ENCODE results near the gene TBC1D9B. TPM values are rescaled to one million over a fixed set of nuclear protein-coding genes. Genes with fewer than 3 reads are reported as not detected.

TBC1D9B gene
- 10 to 100 TPM; 44.8 to 69.5 TPM for polyA plus RNA-seq

DNA sequence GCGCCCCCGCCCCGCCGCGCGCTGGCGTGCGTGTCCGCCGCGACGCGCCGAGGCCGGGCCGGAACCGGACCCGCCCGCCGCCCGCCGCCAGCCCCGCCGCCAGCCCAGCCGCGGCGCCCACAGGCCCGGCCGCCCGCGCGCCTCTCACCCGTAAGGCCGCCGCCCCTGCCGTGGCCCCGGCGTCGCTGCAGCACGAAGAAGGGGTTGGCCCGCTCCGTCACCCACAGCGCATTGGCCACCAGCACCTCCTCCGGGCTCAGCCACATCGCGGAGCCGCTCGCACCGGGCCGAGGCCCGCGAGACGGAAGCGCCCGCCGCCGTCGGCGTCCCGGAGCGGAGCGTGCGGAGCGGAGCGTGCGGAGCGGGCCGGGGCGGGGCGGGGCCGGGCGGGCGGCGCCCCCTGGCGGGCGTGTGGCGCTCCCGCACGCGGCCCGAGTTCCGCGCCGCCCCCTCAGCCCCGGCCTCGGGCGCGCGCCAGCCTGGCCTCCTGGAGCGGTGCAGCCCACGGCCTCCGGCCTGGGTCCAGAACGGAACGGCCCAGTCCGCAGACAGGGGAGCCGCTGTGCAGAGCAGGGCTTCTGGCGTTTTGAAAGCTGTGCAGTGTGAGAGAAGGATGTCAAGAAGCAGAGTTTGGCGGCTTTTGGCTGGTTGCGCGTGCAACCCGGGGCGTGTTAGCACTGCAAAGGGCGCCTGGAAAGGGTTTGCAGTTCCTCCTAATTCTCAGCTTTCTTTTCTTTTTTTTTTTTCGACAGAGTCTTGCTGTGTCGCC is at the start of gene TBC1D9B:
Gene TBC1D9B, minus strand, starts transcription at position 342 of the 769 bp plus-strand sequence. Its CDS starts 76 bp downstream, at position 266.
- H3K36me3 ChIP-seq (ENCODE audit: control insufficient read depth in 2 of 2, insufficient read depth in 2 of 2, low read length in 1 of 2), result peaks cover 0 to 16% of the 10 kb centered on the region in 2 donors
- peak within 1 kb of the TSS; percentile 74 to 85 for H3K4me3 ChIP-seq (ENCODE audit: low read depth in 1 of 2, low read length in 2 of 2)
- H3K27ac ChIP-seq (ENCODE audit: low read depth in 2 of 2, low read length in 1 of 2), result peak within 1 kb of the TSS; percentile 93 to 95
- no peaks in the 10 kb centered on the region for H3K27me3 ChIP-seq (ENCODE audit: control insufficient read depth in 1 of 2, insufficient read depth in 2 of 2, low read length in 2 of 2)
- H3K4me1 ChIP-seq (ENCODE audit: control insufficient read depth in 2 of 2, insufficient read depth in 2 of 2, low read length in 1 of 2), result peaks cover 8 to 12% of the 10 kb centered on the region in 2 donors
- WGBS, 2 donors, result 1% methylated on average over 79 to 105 of the region's 105 CpGs
- no peaks in the 10 kb centered on the region for H3K9me3 ChIP-seq (ENCODE audit: control insufficient read depth in 2 of 2, insufficient read depth in 1 of 2, low read depth in 1 of 2, low read length in 1 of 2)

DNA sequence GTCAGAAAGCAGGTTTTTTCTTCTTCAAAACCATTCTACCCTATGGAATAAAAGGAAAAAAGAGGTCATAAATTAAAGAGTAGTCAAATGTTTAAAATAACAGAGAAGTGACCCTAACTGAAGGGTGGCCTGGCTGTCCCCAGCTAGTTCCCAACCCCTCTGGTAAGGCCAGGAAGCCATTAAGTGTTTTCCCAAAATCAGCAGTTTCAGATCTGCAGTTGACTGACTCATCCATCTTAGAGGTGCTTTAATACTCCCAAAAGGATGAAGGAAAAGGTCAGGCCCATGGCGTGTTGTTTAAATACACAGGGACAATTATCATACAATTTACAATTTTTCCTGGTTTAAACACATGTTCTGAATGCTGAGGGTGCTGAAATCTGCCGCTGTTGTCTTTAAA is 47.9 kb upstream of the TBC1D9B start:
- no peak overlapping the region for H3K27ac ChIP-seq (ENCODE audit: low read depth in 2 of 2, low read length in 1 of 2)
- 67 to 79% methylated on average over 2 of the region's 2 CpGs for WGBS, 2 donors
- H3K36me3 ChIP-seq (ENCODE audit: control insufficient read depth in 2 of 2, insufficient read depth in 2 of 2, low read length in 1 of 2), result peaks cover 0 to 2% of the 10 kb centered on the region in 2 donors
- no peaks in the 10 kb centered on the region for H3K9me3 ChIP-seq (ENCODE audit: control insufficient read depth in 2 of 2, insufficient read depth in 1 of 2, low read depth in 1 of 2, low read length in 1 of 2)
- H3K4me1 ChIP-seq (ENCODE audit: control insufficient read depth in 2 of 2, insufficient read depth in 2 of 2, low read length in 1 of 2), result no peaks in the 10 kb centered on the region
- no peak overlapping the region for H3K4me3 ChIP-seq (ENCODE audit: low read depth in 1 of 2, low read length in 2 of 2)
- H3K27me3 ChIP-seq (ENCODE audit: control insufficient read depth in 1 of 2, insufficient read depth in 2 of 2, low read length in 2 of 2), result no peaks in the 10 kb centered on the region

DNA sequence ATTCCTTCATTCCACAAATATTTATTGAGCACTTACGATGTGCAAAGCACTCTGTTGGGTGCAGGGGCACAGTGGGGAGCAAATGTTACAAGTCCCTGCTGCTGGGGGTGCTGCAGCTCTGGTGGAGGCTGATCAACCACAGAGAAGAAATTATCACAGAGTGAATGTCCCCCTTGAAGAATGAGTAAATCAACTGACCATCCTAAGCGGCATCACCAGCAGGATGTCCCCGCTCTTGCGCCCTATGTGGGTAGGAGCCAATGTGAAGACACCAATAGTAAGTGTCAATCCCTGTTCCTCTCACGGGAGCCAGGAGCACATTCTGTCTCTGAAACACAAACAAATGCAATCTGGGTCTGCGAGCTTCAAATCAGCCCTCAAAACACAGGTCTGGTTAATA is 47.4 kb upstream of the TBC1D9B start:
- Histone ChIP-seq H3K27ac (ENCODE audit: low read depth in 2 of 2, low read length in 1 of 2) (no peak overlapping the region), H3K9me3 (ENCODE audit: control insufficient read depth in 2 of 2, insufficient read depth in 1 of 2, low read depth in 1 of 2, low read length in 1 of 2) (no peaks in the 10 kb centered on the region), H3K4me3 (ENCODE audit: low read depth in 1 of 2, low read length in 2 of 2) (no peak overlapping the region), H3K27me3 (ENCODE audit: control insufficient read depth in 1 of 2, insufficient read depth in 2 of 2, low read length in 2 of 2) (no peaks in the 10 kb centered on the region), H3K36me3 (ENCODE audit: control insufficient read depth in 2 of 2, insufficient read depth in 2 of 2, low read length in 1 of 2) (peaks cover 0 to 2% of the 10 kb centered on the region in 2 donors), H3K4me1 (ENCODE audit: control insufficient read depth in 2 of 2, insufficient read depth in 2 of 2, low read length in 1 of 2) (no peaks in the 10 kb centered on the region)
- WGBS, 2 donors, result 91 to 92% methylated on average over 6 of the region's 6 CpGs

DNA sequence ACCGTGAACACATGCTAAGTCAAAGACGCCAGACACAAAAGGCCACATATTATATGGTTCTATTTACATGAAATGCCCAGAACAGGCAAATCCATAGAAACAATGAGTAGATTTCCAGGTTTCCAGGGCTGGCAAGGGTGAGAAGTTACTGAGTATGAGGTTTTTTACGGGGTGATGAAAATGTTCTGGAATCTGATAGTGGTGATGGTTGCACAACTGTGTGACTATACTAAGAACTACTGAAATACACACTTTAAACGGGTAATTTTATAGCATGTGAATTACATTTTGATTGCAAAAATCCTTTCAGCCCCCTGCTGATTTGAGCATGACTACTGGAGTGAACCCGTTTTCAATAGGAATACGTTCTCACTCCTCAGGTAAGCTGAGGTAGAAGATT is 46.7 kb upstream of the TBC1D9B start:
- WGBS, 2 donors, result 93% methylated on average over 6 of the region's 6 CpGs
- Histone ChIP-seq H3K27me3 (ENCODE audit: control insufficient read depth in 1 of 2, insufficient read depth in 2 of 2, low read length in 2 of 2) (no peaks in the 10 kb centered on the region), H3K4me3 (ENCODE audit: low read depth in 1 of 2, low read length in 2 of 2) (no peak overlapping the region), H3K9me3 (ENCODE audit: control insufficient read depth in 2 of 2, insufficient read depth in 1 of 2, low read depth in 1 of 2, low read length in 1 of 2) (no peaks in the 10 kb centered on the region), H3K36me3 (ENCODE audit: control insufficient read depth in 2 of 2, insufficient read depth in 2 of 2, low read length in 1 of 2) (peaks cover 0 to 2% of the 10 kb centered on the region in 2 donors), H3K4me1 (ENCODE audit: control insufficient read depth in 2 of 2, insufficient read depth in 2 of 2, low read length in 1 of 2) (no peaks in the 10 kb centered on the region), H3K27ac (ENCODE audit: low read depth in 2 of 2, low read length in 1 of 2) (no peak overlapping the region)

DNA sequence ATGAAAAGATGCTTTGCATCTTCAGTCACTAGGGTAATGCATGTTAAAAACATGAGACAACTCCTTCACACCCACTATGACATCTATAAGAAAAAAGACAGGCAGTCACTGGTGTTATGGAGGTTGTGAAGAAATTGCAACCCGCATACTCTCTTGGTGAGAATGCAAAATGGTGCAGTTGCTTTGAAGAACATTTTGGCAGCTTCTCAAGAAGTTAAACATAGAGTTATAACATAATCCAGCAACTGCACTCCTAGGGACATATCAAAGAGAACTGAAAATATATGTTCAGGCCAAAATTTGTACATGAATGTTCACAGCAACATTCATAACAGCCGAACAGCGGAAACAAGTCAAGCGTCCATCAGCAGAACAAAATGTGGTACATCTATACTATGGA is 46.3 kb upstream of the TBC1D9B start:
- Histone ChIP-seq H3K4me1 (ENCODE audit: control insufficient read depth in 2 of 2, insufficient read depth in 2 of 2, low read length in 1 of 2) (no peaks in the 10 kb centered on the region), H3K4me3 (ENCODE audit: low read depth in 1 of 2, low read length in 2 of 2) (no peak overlapping the region), H3K36me3 (ENCODE audit: control insufficient read depth in 2 of 2, insufficient read depth in 2 of 2, low read length in 1 of 2) (peaks cover 0 to 2% of the 10 kb centered on the region in 2 donors), H3K27ac (ENCODE audit: low read depth in 2 of 2, low read length in 1 of 2) (no peak overlapping the region), H3K27me3 (ENCODE audit: control insufficient read depth in 1 of 2, insufficient read depth in 2 of 2, low read length in 2 of 2) (no peaks in the 10 kb centered on the region), H3K9me3 (ENCODE audit: control insufficient read depth in 2 of 2, insufficient read depth in 1 of 2, low read depth in 1 of 2, low read length in 1 of 2) (no peaks in the 10 kb centered on the region)
- 93% methylated on average over 4 of the region's 4 CpGs for WGBS, 2 donors

DNA sequence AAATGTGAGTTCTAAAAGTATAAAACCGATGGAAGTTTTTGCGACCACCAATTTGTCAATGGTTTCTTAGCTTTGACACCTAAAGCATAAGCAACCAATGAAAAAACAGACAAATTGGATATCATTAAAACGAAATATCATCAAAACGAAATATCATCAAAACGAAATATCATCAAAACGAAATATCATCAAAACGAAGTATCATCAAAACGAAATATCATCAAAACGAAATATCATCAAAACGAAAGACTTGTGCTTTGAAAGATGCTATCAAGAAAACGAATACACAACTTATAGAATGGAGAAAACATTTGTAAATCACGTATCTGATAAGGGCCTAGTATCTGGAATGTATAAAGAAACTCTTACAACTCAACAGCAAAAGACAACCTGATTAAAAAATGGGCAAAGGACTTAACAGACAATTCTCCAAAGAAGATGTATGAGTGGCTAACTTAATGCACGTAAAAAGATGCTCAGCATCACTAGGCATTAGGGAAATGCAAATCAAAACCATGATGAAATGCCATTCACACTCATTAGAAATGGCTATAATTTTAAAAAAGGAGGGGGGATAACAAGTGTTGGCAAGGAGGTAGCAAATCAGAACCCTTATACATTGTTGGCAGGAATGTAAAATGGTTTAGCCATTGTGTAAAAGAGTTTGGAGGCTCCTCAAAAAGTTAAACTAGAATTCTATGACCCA is 29.4 kb upstream of the TBC1D9B start:
- no peaks in the 10 kb centered on the region for H3K36me3 ChIP-seq (ENCODE audit: control insufficient read depth in 2 of 2, insufficient read depth in 2 of 2, low read length in 1 of 2)
- 92 to 95% methylated on average over 13 of the region's 13 CpGs for WGBS, 2 donors
- H3K27ac ChIP-seq (ENCODE audit: low read depth in 2 of 2, low read length in 1 of 2), result no peak overlapping the region
- no peaks in the 10 kb centered on the region for H3K4me1 ChIP-seq (ENCODE audit: control insufficient read depth in 2 of 2, insufficient read depth in 2 of 2, low read length in 1 of 2)
- H3K9me3 ChIP-seq (ENCODE audit: control insufficient read depth in 2 of 2, insufficient read depth in 1 of 2, low read depth in 1 of 2, low read length in 1 of 2), result no peaks in the 10 kb centered on the region
- no peaks in the 10 kb centered on the region for H3K27me3 ChIP-seq (ENCODE audit: control insufficient read depth in 1 of 2, insufficient read depth in 2 of 2, low read length in 2 of 2)
- H3K4me3 ChIP-seq (ENCODE audit: low read depth in 1 of 2, low read length in 2 of 2), result no peak overlapping the region

DNA sequence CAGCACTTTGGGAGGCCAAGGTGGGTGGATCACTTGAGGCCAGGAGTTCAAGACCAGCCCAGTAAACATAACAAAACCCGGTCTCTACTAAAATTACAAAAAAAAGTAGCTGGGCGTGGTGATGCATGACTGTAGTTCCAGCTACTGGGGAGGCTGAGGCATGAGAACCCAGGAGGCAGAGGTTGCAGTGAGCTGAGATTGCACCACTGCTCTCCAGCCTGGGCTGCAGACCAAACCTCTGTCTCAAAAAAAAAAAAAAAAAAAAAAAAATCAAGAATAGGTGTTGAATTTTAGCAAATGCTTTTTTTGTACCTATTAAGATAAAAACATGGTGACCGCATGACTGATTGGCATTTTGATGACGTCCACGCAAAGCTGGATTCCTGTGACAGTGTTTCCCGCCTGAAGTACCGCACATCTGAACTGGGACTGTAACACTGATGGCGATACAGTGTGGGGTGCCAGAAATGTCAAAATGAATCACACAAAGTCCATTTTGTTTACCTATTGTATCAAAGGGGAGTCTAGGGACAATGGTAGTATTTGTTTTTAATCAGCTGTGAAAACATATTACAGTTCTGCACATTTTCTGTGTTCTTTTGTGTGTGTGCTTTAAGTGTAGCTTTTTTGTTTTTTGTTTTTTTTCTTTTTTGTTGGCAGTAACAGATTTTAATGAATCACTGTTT is 23.2 kb upstream of the TBC1D9B start:
- Histone ChIP-seq H3K36me3 (ENCODE audit: control insufficient read depth in 2 of 2, insufficient read depth in 2 of 2, low read length in 1 of 2) (no peaks in the 10 kb centered on the region), H3K9me3 (ENCODE audit: control insufficient read depth in 2 of 2, insufficient read depth in 1 of 2, low read depth in 1 of 2, low read length in 1 of 2) (no peaks in the 10 kb centered on the region), H3K27ac (ENCODE audit: low read depth in 2 of 2, low read length in 1 of 2) (no peak overlapping the region), H3K4me3 (ENCODE audit: low read depth in 1 of 2, low read length in 2 of 2) (no peak overlapping the region), H3K27me3 (ENCODE audit: control insufficient read depth in 1 of 2, insufficient read depth in 2 of 2, low read length in 2 of 2) (no peaks in the 10 kb centered on the region), H3K4me1 (ENCODE audit: control insufficient read depth in 2 of 2, insufficient read depth in 2 of 2, low read length in 1 of 2) (no peaks in the 10 kb centered on the region)
- WGBS, 2 donors, result 83 to 88% methylated on average over 8 of the region's 8 CpGs

DNA sequence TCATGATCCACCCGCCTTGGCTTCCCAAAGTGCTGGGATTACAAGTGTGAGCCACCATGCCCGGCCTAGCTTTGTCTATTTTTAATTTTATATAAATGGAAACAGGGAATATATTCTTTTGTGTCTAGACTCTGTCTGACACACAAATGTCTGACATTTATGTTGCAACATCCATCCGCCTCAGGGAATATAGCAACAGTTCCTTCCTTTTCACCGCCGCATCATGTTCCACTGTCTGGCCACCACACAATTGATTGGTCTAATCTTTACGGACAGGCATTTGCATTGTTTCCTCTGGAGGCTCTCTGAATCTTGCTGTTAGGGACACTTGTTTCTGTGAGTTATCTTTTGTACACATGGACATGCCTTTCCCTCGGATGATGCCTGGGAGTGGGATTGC is 20.1 kb upstream of the TBC1D9B start:
- Histone ChIP-seq H3K4me1 (ENCODE audit: control insufficient read depth in 2 of 2, insufficient read depth in 2 of 2, low read length in 1 of 2) (no peaks in the 10 kb centered on the region), H3K27me3 (ENCODE audit: control insufficient read depth in 1 of 2, insufficient read depth in 2 of 2, low read length in 2 of 2) (no peaks in the 10 kb centered on the region), H3K9me3 (ENCODE audit: control insufficient read depth in 2 of 2, insufficient read depth in 1 of 2, low read depth in 1 of 2, low read length in 1 of 2) (no peaks in the 10 kb centered on the region), H3K4me3 (ENCODE audit: low read depth in 1 of 2, low read length in 2 of 2) (no peak overlapping the region), H3K27ac (ENCODE audit: low read depth in 2 of 2, low read length in 1 of 2) (no peak overlapping the region), H3K36me3 (ENCODE audit: control insufficient read depth in 2 of 2, insufficient read depth in 2 of 2, low read length in 1 of 2) (no peaks in the 10 kb centered on the region)
- 87 to 91% methylated on average over 7 of the region's 7 CpGs for WGBS, 2 donors

DNA sequence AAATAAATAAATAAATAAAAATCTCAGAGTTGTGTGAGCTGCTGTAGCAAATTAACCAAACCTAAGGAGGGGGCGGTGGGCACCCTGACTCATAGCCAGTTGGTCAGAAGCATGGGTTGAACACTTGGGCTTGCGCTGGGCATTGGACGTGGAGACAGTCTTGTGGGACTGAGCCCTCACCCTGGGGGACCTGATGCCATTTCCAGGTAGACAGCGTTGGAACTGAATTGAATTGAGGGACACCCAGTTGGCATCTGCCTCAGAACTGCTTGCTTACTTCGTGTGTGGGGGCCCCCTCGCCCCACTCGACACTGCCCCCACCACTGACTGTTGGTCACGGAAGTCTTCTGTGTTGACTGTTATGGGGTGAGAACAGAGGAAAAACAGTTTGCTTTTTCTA is 19.0 kb upstream of the TBC1D9B start:
- H3K4me1 ChIP-seq (ENCODE audit: control insufficient read depth in 2 of 2, insufficient read depth in 2 of 2, low read length in 1 of 2), result no peaks in the 10 kb centered on the region
- H3K27ac ChIP-seq (ENCODE audit: low read depth in 2 of 2, low read length in 1 of 2), result no peak overlapping the region
- H3K27me3 ChIP-seq (ENCODE audit: control insufficient read depth in 1 of 2, insufficient read depth in 2 of 2, low read length in 2 of 2), result no peaks in the 10 kb centered on the region
- H3K36me3 ChIP-seq (ENCODE audit: control insufficient read depth in 2 of 2, insufficient read depth in 2 of 2, low read length in 1 of 2), result no peaks in the 10 kb centered on the region
- H3K9me3 ChIP-seq (ENCODE audit: control insufficient read depth in 2 of 2, insufficient read depth in 1 of 2, low read depth in 1 of 2, low read length in 1 of 2), result no peaks in the 10 kb centered on the region
- WGBS, 2 donors, result 93% methylated on average over 8 of the region's 8 CpGs
- no peak overlapping the region for H3K4me3 ChIP-seq (ENCODE audit: low read depth in 1 of 2, low read length in 2 of 2)
